Retina (tissue), 1 donor: ENCODE data around the gene KIRREL3.
A peak's percentile ranks its signal among the peaks of the same experiment; 100 is the strongest.

Source experiments
- DNase-seq: peaks from one replicate; pipeline ENCODE4 v3.0.0-alpha.2; 2016

The KIRREL3 gene

DNA sequence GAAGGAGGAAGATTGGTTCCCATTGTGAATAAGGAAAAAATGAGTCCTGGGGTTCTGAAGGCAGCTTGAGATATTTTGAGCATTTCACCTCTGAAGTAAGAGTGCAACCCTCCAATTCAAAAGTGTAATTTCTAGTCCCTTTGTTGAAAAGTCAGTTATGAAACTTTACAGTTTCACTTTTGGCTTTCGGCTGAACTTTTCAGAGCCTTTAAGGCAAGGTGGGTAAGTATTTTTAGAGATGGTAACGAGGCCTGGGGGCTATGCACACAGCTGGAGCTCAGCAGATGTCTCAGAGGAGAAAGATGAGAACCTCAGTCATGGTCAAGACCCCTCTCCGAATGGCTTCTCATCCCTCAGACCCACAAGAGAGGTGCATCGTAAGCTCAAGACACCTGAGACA is 267.6 kb downstream of the KIRREL3 start:
- no peak for DNase-seq

DNA sequence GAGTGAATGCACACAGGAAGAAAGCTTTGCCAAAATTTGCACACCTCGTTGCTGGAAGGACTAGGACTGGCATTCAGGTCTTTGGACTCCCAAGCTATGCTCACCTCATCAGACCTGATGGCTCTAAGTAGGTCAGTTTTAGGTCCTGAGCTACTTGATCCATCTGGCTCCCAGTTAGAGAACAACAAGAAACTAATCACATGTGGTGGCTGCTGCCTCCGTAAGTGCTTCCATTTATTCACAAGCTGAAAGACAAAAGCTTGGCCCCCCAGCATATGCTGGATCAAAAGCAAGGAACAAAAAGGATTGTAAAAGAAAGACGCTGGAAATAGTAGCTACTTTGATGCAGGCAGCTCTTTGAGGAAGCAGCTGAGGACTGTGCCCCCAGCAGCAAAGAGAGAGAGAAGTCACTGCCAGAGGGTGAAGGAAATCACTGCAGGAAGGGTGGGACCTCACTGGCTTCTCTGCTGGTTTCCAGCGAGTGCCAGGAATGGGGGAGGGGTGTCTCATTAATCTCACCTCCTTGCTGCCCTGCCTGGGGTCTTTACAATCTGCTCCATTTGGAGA is 268.9 kb downstream of the KIRREL3 start:
- peak; percentile 58 for DNase-seq

- no peak for DNase-seq
Measured at GRCh38 chr11:126727381-126727780, 273.2 kb downstream of the KIRREL3 start.

DNA sequence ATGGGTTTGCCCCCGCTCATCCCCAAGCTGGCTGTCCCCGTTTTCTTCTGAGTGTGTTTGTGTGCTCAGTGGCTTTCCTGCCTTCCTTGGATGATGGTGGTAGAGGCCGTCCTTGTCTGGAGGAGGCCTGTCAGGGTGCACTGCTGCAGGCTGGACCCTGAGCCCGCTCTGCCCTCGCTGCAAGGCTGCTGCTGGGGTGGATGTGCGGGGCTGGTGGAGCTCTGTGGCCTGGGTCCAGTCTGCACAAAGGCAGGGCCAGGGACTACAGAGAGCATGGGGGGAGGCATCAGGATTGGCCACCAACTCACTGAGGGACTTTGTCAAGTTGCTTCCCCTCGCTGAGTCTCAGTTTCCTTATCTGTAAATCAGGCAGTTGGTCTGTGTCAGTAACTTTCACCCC is 275.0 kb downstream of the KIRREL3 start:
- no peak for DNase-seq

- no peak for DNase-seq
Measured at GRCh38 chr11:126725043-126725442, 275.5 kb downstream of the KIRREL3 start.

DNA sequence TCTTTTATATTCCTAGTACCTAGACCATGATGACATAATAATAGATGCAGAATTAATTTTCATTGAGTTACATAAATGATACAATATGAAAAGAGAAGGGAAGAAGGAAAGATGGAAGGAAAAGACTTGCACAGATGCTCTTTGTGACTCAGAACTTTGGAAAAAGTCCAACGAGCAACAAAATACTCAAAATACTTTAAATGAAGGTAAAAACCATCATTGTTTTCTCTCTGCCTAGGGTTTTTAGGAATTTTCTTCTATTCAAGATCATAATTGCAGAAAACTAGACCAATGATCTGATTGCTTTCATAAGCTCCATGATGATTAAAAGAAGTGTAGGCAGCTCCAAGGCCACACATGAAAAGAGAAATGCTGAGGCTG is 276.9 kb downstream of the KIRREL3 start:
- no peak for DNase-seq

GRCh38 chr11:126722956-126723664 is 277.5 kb downstream of the KIRREL3 start:
- DNase-seq: no peak

DNA sequence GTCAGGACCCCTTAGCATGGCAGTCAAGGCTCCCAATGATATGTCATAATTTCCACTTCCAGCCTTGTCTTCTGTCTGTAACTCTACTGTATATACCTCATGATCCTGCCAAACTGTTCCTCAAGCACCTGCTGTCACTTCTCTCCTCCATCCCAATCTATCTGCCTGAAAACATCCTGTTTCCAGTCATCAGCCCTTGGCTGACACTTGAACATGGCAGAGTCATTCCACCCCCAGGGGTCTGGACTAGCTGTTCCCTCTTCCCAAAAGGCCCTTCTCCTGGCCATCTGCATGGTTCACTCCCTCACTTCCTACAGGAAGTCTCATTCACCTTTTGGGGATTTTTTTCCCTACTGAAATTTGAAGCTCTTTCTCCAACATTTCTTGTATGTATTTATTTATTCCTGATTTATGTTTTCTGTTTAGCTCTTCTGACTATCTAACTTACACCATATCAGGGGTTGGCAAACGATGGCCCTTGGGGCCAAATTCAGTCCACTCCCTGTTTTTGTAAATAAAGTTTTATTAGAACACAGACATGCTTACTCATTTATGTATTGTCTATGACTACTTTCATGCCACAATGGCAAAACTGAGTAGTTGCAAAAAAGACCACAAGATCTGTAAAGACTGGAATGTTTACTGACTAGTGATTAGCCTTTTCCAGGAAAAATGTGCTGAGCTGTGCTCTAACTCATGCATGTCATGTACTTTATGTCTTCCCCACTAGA is 278.4 kb downstream of the KIRREL3 start:
- no peak for DNase-seq

GRCh38 chr11:126720539-126721235 is 279.9 kb downstream of the KIRREL3 start:
- no peak for DNase-seq

- no peak for DNase-seq
Measured at GRCh38 chr11:126719740-126720139, 280.8 kb downstream of the KIRREL3 start.

- DNase-seq: no peak
Measured at GRCh38 chr11:126718276-126718675, 282.3 kb downstream of the KIRREL3 start.

DNA sequence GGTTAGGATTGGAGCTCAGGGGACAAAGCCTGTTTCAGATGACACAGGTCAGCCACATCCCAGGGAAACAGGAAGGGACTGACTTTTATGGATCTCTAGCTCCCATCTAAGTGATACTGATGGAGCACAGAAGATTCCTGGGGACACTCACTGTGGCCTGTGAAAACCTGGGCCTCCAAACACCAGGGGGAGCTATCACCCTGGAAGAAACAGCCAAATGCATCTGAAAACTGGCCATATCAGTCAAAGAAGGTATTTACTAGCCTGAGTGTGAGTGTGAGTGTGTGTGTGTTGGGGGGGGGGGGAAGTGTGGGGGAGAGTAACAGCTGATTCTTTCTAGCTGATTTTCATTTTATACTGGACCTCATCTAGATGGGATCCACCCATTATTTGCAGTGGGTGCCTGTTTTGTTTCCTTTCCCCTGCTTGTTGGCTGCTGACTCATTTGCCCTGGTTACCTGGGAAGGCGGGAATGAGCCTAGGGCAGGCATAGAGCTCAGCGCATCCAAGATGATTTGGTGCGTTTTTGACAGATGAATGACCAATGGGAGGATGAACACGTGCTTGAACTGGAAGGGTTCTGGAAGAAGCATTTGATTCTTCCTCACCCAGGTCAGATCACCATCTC is 284.0 kb downstream of the KIRREL3 start:
- DNase-seq: peak; percentile 70

DNA sequence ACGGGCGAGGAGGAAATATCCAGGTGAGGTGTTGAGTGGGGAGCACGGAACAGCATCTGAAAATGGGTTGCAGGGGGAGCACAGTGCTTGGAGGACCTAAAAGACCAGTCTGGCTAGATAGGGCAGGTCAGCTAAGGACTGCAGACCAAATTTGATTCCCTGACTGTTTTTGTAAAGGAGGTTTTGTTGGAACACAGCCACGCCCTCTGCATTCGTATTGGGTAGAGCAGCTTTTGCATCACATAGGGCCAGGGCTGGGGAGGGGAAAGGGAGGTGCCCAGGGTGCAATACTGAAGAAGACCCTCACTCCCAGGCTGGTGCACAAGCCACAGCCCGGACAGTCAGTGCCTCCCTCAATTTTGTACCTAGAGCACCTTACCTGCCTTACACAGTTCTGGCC is 286.8 kb downstream of the KIRREL3 start:
- no peak for DNase-seq

DNA sequence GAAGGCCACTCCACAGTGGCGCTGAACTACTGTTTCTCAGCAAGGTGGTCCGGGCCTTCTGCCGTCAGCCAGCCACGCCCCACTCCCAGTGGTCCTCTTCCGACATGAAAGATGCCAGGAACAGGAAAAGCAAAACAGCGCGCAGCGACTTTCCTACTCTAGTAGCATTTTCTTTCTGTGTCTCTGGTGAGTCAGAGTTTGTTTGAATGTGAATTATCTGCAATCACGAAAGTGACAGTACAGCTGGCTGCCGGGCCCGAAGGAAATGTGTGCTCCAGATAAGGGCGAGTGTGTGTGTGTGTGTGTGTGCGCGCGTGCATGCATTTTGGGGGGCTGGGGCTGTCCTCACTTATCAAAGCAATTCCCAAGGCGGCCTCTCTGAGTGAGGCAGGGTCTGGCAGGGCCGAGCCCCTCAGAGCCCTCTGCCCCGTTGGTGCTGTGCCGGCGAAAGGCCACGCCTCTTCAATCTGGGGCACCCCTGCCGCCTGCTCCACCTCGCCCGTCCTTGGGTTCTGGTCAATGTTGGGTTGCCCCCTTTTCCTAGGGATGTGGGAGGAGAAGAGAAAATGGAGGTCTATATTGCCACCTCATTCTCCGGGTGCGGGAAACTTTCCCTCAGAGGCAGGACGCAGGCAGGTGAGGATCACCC is 288.5 kb downstream of the KIRREL3 start:
- DNase-seq: no peak

GRCh38 chr11:126710804-126711399 is 289.7 kb downstream of the KIRREL3 start:
- no peak for DNase-seq

GRCh38 chr11:126707498-126707897 is 293.1 kb downstream of the KIRREL3 start:
- no peak for DNase-seq

GRCh38 chr11:126704096-126704495 is 296.5 kb downstream of the KIRREL3 start:
- DNase-seq: no peak

DNA sequence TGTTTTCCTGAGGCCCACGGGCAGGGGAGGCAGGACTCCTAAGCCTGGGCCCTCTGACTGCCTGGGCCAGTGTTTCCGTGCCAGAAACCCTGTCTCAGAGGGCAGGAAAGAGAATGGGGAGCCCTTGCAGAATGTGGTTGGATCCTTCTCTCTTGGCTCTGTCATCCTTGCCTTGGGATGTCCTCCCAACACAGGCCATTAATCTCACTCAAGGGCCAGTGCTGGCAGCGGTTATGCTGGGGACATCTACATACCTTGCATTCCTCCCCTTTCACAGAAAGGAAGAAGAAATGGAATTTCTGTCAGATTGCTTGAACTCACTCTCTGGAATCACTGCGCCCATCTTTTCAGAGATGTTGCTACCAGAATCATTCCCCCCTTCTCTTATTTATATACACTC is 296.9 kb downstream of the KIRREL3 start:
- DNase-seq: no peak

- peak; percentile 65 for DNase-seq
Measured at GRCh38 chr11:126702987-126703386, 297.6 kb downstream of the KIRREL3 start.

DNA sequence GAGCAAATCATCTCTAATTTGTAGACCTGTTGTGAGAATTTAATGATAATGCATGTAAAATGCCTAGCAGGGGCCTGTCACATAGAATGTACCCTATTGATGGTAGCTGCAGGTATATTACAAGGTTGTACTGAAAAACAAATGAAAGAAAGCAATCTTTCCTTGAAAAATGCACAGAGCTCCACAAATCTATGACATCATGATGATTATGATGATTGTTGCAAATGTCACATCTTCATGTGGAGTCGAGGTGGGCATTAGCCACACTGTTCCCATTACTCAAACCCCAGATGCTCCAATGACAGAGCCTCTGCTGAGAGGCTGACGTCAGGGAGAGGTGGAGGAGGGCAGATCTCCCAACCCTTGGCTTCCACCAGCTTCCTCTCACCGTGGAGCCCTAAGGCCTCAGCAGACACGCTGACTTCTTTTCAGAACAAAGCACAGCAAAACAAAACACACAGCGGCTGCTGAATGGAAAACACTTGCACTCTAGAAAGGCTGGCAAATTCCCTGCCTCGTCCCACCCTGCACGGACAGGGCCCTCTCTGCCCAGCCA is 298.3 kb downstream of the KIRREL3 start:
- peak; percentile 51 for DNase-seq

DNA sequence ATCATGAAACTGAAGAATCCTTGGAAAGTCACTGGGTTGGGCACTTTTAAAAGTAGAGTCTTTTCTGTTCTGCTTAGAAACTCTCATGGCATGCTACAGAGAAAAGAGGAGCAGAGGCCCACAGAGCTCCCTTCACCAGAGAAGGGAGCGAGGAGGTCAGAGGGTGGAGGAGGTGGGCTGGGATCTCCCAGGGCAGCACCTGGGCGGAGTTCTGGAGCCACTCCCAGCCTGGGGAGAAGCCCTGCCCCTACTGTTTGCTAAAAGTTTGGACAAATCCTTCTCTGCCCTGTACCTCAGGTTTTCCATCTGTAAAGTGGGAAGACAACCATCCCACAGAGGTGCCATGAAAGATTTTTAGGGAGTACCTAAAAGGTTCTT is 299.1 kb downstream of the KIRREL3 start:
- DNase-seq: no peak
